Panc1 (cell line): Measurements from ENCODE around the gene FILIP1L. TPM values are rescaled to one million over a fixed set of nuclear protein-coding genes. Genes with fewer than 3 reads are reported as not detected.
A peak's percentile ranks its signal among the peaks of the same experiment; 100 is the strongest.

Experiments
- ATAC-seq: fragments of 200-7000 bp; cut with Tn5 transposase; 2 replicates; pipeline ENCODE4 v1.9.1; 2020; ENCODE audit warnings: mild to moderate bottlenecking, moderate library complexity
- BruUV-seq: library from RNA; stranded (reverse); fragments of 400-500 nt; replicated peaks from 2 replicates; lab custom pipeline; 2021; lab: Mats Ljungman, UMichigan
- CTCF ChIA-PET: fragments of 300-600 bp; sonication (Branson Sonifier 250); formaldehyde crosslinking; loops from one replicate; lab custom pipeline; 2022; ENCODE audit warnings: antibody characterized with exemption; lab: Charles Lee
- POLR2A ChIA-PET: fragments of 300-600 bp; sonication (Branson Sonifier 250); formaldehyde crosslinking; loops from one replicate; lab custom pipeline; 2022; ENCODE audit warnings: antibody characterized with exemption; lab: Charles Lee
- DNase-seq: peaks from one replicate; pipeline ENCODE4 v3.0.0-alpha.2; 2010; ENCODE audit warnings: low read depth, low spot score
- H3K27ac ChIP-seq: 2 replicates; pipeline ENCODE4 v1.5.1; 2011; ENCODE audit warnings: mild to moderate bottlenecking, low read length, inconsistent platforms
- H3K27me3 ChIP-seq: fragments of 200-500 bp; sonication (Bioruptor generic); 2 replicates; pipeline ENCODE4 v1.6.0; 2014; ENCODE audit warnings: low read length, inconsistent platforms; ENCODE audit not compliant: control insufficient read depth, insufficient read depth
- H3K36me3 ChIP-seq: fragments of 200-500 bp; sonication (Bioruptor generic); 2 replicates; pipeline ENCODE4 v1.5.1; 2014; ENCODE audit warnings: inconsistent platforms, mild to moderate bottlenecking, low read length, moderate library complexity; ENCODE audit not compliant: control insufficient read depth, insufficient read depth
- H3K4me1 ChIP-seq: 2 replicates; pipeline ENCODE4 v1.5.1; 2011; ENCODE audit warnings: inconsistent platforms, mild to moderate bottlenecking, low read length, moderate library complexity; ENCODE audit not compliant: control insufficient read depth, insufficient read depth
- H3K4me3 ChIP-seq, 2 experiments: 2 replicates each; pipeline ENCODE4 v1.5.1; 2011 to 2012; ENCODE audit warnings: low read depth in 2 of 2, low read length in 2 of 2, mild to moderate bottlenecking in 2 of 2, inconsistent platforms in 1 of 2, moderate library complexity in 1 of 2
- H3K9me3 ChIP-seq: fragments of 200-500 bp; sonication (Bioruptor generic); 2 replicates; pipeline ENCODE4 v1.5.1; 2014; ENCODE audit warnings: low read depth, mild to moderate bottlenecking, inconsistent platforms, low read length, moderate library complexity; ENCODE audit not compliant: control insufficient read depth, insufficient read depth
- POLR2AphosphoS5 ChIP-seq: IDR thresholded peaks from 2 replicates; pipeline ENCODE4 v1.6.1; 2012; ENCODE audit warnings: mild to moderate bottlenecking, low read depth, low read length, moderate library complexity
- SIN3A ChIP-seq: IDR thresholded peaks from 2 replicates; pipeline ENCODE4 v1.6.1; 2012; ENCODE audit warnings: low read depth, mild to moderate bottlenecking, low read length, moderate library complexity, borderline replicate concordance; ENCODE audit not compliant: insufficient read depth
- TCF7L2 ChIP-seq: IDR thresholded peaks from 2 replicates; pipeline ENCODE4 v1.6.1; 2011; ENCODE audit warnings: mild to moderate bottlenecking, low read depth, low read length, inconsistent platforms
- in situ Hi-C: cut with HindIII; loops from 2 replicates; pipeline ENCODE4 v1.10.0; 2016; ENCODE audit warnings: low sequenced_read_pairs, low pct_unique_long_range_greater_than_20kb
- intact Hi-C: fragments of 100-400 bp; cut with micrococcal nuclease; formaldehyde crosslinking; loops from one replicate; pipeline ENCODE4 v1.10.0; 2022; ENCODE audit not compliant: unreplicated experiment
- total RNA-seq: library from RNA; stranded (reverse); gene quantifications from one replicate; pipeline ENCODE4 v1.2.1, GENCODE V29; 2021; ENCODE audit not compliant: unreplicated experiment
- TF ChIP-seq, protein P1 (sequence below), 2 experiments: IDR thresholded peaks; 2 replicates each; pipeline ENCODE4 v1.6.1; 2011 to 2012; ENCODE audit warnings: low read depth in 2 of 2, control low read depth in 1 of 2, low read length in 1 of 2, mild to moderate bottlenecking in 1 of 2, moderate library complexity in 1 of 2; ENCODE audit not compliant: insufficient read depth in 1 of 2
- TF ChIP-seq, protein P2 (sequence below): fragments of 450-650 bp; IDR thresholded peaks from 2 replicates; pipeline ENCODE4 v1.5.1; 2017; ENCODE audit warnings: mild to moderate bottlenecking

Gene FILIP1L
- total RNA-seq, 1 experiment from 2014 or later: 3.2 TPM

- TF ChIP-seq, protein P1, sequence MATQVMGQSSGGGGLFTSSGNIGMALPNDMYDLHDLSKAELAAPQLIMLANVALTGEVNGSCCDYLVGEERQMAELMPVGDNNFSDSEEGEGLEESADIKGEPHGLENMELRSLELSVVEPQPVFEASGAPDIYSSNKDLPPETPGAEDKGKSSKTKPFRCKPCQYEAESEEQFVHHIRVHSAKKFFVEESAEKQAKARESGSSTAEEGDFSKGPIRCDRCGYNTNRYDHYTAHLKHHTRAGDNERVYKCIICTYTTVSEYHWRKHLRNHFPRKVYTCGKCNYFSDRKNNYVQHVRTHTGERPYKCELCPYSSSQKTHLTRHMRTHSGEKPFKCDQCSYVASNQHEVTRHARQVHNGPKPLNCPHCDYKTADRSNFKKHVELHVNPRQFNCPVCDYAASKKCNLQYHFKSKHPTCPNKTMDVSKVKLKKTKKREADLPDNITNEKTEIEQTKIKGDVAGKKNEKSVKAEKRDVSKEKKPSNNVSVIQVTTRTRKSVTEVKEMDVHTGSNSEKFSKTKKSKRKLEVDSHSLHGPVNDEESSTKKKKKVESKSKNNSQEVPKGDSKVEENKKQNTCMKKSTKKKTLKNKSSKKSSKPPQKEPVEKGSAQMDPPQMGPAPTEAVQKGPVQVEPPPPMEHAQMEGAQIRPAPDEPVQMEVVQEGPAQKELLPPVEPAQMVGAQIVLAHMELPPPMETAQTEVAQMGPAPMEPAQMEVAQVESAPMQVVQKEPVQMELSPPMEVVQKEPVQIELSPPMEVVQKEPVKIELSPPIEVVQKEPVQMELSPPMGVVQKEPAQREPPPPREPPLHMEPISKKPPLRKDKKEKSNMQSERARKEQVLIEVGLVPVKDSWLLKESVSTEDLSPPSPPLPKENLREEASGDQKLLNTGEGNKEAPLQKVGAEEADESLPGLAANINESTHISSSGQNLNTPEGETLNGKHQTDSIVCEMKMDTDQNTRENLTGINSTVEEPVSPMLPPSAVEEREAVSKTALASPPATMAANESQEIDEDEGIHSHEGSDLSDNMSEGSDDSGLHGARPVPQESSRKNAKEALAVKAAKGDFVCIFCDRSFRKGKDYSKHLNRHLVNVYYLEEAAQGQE (IDR thresholded peaks at IDR 0.05; ENCODE audit: insufficient read depth in 1 of 2, low read depth in 2 of 2, low read length in 1 of 2): no peak
- TF ChIP-seq, protein P2, sequence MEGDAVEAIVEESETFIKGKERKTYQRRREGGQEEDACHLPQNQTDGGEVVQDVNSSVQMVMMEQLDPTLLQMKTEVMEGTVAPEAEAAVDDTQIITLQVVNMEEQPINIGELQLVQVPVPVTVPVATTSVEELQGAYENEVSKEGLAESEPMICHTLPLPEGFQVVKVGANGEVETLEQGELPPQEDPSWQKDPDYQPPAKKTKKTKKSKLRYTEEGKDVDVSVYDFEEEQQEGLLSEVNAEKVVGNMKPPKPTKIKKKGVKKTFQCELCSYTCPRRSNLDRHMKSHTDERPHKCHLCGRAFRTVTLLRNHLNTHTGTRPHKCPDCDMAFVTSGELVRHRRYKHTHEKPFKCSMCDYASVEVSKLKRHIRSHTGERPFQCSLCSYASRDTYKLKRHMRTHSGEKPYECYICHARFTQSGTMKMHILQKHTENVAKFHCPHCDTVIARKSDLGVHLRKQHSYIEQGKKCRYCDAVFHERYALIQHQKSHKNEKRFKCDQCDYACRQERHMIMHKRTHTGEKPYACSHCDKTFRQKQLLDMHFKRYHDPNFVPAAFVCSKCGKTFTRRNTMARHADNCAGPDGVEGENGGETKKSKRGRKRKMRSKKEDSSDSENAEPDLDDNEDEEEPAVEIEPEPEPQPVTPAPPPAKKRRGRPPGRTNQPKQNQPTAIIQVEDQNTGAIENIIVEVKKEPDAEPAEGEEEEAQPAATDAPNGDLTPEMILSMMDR: no peak
- TF ChIP-seq TCF7L2 (no peak), POLR2AphosphoS5 (no peak), SIN3A (no peak)
- CTCF ChIA-PET: interaction anchor here (0.5 kb wide), 1 partner anchor 10 kb away, joined by 6 read pairs; no protein-coding TSS in a partner anchor
- H3K9me3 ChIP-seq: no peaks in the 10 kb centered on the region
- peaks cover 16% of the 10 kb centered on the region for H3K4me1 ChIP-seq
- in situ Hi-C loops (no loop called here), intact Hi-C loops (no loop called here)
- H3K27me3 ChIP-seq: no peaks in the 10 kb centered on the region
- H3K36me3 ChIP-seq: no peaks in the 10 kb centered on the region
- BruUV-seq: no TSS peak
- no peak overlapping the region for H3K4me3 ChIP-seq
- DNase-seq (no peak), ATAC-seq (no peak)
- POLR2A ChIA-PET: interaction anchor here (0.6 kb wide), 2 partner anchors 10 to 203 kb away, joined by 3 read pairs; no protein-coding TSS in a partner anchor
- H3K27ac ChIP-seq: no peak overlapping the region; the same call in 1 of the 2 replicates
These were observed 267.7 kb downstream of the FILIP1L start for GRCh38 chr3:99846477-99847160.

- in situ Hi-C loops (no loop called here), intact Hi-C loops (no loop called here)
- Histone ChIP-seq H3K4me3 (no peak overlapping the region), H3K4me1 (peaks cover 16% of the 10 kb centered on the region), H3K9me3 (no peaks in the 10 kb centered on the region), H3K27me3 (no peaks in the 10 kb centered on the region), H3K27ac (no peak overlapping the region; the same call in 1 of the 2 replicates), H3K36me3 (no peaks in the 10 kb centered on the region)
- TSS peak; percentile 69 for BruUV-seq
- POLR2A ChIA-PET: interaction anchor here (0.6 kb wide), 2 partner anchors 9 to 203 kb away, joined by 3 read pairs; no protein-coding TSS in a partner anchor
- no peak for DNase-seq
- TF ChIP-seq TCF7L2 (no peak), SIN3A (no peak), POLR2AphosphoS5 (no peak)
- TF ChIP-seq, protein P2: no peak
- TF ChIP-seq, protein P1 (IDR thresholded peaks at IDR 0.05; ENCODE audit: insufficient read depth in 1 of 2, low read depth in 2 of 2, low read length in 1 of 2): no peak
- CTCF ChIA-PET: no interaction called here
- ATAC-seq: no peak
These were observed 268.3 kb downstream of the FILIP1L start for GRCh38 chr3:99845999-99846398.
